Measurements from ENCODE around the gene MAP3K7.

The MAP3K7 gene

DNA sequence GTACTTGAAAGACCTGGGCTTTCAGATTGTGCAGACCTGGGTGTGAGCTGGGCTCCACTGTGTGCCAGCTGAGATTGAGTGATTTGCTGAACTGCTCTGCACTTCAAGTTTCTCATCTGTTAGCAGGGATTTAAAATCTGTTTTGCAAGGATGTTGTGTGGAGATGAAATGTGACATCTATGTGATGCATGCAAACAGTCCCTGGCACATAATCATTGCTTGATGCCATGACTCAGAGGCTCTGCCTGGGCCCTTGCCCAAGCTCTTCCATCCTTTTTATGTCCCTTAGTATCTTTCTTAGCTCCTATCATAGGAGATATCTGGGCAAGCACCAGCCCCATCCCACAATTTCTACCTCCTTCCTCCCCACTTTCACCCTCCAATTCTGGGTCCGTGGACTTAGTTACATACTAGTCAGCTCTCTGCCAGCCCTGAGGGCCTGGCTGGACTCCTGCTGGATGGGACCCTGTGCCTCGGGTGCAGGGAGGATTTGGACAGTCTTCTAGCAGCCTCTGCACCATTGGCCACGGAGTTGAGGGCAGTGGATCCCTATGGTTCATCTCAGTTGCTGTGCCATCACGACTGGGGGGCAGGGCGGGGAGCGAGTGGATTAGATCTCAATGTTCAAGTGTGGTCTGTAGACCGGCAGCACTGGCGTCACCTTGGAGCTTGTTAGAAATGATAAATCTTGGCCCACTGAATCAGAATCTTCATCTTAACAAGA is 103.6 kb downstream of the MAP3K7 start:
- FAIRE-seq: no peak

DNA sequence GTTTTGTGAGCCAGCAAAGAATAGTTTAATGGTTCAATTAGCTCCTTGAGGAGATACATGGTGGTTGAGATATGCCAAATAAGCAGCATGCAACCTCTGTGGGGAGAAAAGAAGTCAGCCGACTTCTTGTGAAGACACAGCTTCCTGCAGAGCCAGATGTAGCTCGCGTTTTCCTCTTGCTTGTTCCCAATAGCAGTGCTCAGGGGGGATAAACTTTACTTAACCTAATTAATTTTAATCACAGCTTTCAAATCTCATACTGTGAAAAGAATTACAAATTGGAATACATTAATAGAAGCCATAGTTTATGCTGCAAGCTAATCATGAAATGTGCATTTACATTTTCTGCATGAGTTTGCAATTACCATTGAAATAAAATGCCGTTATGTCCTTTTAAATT is 106.2 kb downstream of the MAP3K7 start:
- FAIRE-seq: no peak

DNA sequence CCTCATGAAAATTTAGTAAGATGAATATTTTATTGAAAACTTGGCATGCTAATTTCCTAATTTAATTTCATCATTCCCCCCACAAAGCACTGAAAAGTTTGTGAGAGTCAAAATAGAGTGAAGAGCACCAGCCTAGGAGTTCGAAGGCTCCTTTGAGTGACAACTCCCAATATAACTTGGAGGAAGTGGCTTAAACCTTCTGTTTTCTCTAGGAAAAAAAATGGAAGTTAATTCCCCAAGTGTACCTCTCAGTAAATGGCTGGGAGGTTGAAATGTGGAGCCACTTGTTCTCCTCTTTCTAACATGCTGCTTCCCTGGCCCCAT is 107.3 kb downstream of the MAP3K7 start:
- FAIRE-seq: no peak

DNA sequence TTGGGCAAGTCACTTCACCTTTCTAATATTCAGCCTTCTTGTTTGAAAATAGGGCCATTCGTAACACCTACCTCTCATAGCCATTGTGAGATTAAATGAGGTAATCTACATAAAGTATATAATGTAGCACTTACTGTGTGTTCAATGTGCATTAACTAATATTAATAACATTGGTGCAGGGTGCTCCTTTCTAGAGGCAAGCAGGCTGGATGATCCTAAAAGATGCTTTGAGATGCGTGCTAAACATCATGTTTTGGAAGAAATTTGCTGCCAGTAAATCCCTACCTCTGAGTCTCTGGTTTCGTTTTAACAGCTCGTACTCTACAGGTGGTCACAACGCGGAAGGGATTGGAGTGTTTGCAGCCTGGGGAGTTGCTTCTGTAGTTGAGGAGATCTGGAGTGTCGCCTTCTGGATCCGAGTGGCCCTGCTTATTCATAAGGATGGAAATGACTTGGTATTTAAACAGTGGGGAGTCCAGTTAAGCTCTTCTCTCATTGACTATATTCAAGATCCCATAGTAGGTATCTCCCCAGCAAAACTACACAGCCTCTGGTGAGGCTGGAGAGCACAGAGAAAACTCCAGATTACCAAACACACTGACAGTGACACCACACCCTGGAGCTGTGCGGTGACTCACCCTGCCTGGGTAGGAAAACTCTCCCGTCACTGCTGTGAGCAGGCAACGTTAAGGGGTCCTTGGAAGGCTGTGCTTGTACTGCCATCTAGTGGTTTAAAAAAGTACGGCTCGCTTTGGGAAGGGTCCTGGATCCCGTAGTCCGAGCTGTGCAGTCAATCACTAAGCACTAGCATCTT is 107.9 kb downstream of the MAP3K7 start:
- no peak for FAIRE-seq

DNA sequence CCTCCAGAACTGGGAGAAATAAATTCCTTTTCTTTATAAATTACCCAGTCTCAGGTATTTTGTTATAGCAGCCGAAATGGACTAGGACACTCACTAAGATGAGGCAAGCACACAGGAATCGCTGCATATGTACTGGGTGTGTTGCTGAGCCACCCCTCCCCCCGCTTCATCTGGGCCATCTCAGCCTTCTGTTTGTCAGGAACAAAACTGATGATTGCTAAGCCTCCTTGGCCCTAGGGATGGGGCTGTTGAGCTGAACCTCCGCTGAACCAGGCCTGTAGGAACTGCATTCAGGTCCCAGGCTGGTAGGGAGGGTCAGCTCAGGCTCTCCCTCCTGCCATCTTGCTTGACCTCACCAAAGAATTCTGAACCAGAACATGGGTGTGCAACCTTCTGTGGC is 108.6 kb downstream of the MAP3K7 start:
- no peak for FAIRE-seq

DNA sequence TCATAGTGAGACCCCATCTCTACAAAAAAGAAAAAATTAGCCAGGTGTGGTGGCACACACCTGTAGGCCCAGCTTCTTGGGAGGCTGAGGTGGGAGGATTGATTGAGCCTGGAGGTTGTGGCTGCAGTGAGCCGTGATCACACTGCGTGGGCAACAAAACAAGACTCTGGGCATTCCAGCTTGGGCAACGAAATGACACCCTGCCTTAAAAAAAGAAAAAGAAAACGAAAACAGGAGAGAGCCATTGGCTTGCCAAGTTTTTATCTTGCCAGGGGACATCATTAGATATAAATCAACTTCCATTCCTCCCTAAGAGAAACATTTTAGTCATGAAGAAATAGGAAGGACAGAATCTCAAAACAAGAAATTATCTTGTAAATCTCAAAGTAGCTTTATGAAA is 109.5 kb downstream of the MAP3K7 start:
- FAIRE-seq: no peak

DNA sequence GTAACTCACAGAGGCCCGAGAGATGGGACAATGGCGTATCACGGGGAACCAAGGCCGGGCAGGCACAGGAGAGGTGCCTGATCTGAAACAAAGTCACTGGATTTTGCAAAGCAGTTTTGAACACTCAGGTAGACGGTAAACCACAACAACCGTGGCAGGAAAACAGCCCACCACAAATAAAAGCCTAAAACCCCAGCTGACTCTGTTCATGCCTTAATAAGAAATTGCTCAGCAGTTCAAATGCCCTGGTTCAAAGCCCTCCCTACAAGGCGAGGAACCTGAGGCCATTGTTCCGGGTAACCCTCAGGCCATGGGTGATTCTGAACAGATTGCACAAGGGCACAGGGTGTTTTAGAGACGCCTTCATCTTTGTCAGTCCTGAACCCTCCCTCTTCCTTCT is 114.2 kb downstream of the MAP3K7 start:
- FAIRE-seq: no peak

DNA sequence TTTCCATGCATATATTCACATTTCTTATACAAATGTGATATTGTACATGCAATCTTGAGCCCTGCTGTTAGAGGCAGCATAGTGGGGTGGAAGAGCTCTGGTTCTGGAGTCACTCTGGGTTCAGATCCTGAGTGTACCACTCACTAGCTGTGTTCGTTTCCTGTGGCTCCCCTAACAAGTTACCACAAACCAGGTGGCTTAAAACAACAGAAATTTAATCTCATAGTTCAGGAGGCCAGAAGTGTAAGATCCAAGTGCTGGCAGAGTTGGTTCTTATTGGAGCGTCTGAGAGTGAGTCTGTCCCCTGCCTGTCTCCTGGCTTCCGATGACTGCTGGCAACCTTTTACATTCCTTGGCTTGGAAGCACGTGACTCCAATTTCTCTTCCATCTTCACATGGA is 115.6 kb downstream of the MAP3K7 start:
- FAIRE-seq: no peak

DNA sequence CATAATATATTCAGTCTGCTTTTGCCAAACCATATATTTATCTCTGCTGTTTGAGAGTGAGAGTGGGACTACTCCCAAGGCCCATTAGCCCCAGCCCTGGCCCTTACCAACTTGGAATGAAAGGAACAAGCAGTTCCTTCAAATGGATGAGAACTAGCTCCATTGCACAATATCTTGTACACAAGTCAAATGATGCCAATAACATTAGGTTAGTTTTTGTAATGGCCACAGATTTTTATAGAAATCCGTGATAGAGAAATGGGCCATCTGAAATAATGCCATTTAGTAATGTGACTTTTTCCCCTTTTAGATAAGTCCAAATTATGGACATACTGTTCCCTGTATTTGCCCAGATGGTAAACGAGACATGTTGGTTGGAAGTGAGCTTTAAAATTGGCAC is 117.0 kb downstream of the MAP3K7 start:
- FAIRE-seq: no peak

DNA sequence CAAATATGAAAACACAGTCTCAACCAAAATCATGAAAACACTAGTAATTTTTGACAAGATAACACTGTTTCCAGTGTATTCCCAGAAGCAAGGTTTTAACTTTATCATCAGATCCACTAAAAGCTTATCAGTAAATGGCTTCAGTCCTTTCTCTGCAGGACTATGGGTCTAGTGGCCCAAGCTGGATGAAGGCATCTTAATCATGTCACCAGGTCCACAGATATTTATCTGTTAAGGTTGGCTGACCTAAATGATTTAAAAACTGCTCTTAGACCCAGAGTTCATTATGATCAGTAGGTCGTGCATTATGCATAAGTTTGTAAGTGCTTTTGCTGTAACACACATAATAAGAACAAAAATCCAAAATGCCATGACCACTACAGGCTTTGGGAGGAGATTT is 118.0 kb downstream of the MAP3K7 start:
- no peak for FAIRE-seq

DNA sequence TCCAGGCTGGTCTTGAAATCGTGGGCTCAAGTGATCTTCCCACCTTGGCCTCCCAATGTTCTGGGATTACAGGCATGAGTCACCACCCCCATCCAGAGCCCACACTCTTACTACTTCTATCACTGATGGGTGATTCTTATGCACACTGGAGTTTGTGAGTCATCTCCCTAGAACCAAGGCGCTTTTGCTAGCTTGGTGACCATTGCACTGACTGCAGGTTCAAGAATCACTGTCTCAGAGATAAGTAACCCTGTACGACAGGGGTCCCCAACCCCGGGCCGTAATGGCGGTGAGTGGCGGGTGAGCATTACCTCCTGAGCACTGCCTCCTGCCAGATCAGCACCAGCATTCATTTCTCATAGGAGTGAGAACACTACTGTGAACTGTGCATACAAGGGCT is 118.8 kb downstream of the MAP3K7 start:
- no peak for FAIRE-seq

DNA sequence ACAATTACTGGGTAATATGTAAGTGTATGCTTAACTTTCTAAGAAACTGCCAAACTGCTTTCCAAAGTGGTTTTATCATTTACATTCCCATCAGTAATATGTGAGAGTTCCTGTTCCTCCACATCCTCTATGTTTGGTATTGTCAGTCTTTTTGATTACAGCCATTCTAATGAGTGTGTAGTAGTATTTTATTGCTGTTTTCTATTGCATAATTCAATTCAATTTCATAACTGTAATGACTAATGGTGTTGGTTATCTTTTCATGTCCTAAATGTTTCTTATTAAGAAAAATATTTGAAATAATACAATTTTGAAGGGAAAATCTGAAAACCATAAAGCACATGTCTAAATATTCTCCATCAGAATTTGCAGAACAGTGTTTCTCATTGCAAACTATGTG is 119.3 kb downstream of the MAP3K7 start:
- no peak for FAIRE-seq

DNA sequence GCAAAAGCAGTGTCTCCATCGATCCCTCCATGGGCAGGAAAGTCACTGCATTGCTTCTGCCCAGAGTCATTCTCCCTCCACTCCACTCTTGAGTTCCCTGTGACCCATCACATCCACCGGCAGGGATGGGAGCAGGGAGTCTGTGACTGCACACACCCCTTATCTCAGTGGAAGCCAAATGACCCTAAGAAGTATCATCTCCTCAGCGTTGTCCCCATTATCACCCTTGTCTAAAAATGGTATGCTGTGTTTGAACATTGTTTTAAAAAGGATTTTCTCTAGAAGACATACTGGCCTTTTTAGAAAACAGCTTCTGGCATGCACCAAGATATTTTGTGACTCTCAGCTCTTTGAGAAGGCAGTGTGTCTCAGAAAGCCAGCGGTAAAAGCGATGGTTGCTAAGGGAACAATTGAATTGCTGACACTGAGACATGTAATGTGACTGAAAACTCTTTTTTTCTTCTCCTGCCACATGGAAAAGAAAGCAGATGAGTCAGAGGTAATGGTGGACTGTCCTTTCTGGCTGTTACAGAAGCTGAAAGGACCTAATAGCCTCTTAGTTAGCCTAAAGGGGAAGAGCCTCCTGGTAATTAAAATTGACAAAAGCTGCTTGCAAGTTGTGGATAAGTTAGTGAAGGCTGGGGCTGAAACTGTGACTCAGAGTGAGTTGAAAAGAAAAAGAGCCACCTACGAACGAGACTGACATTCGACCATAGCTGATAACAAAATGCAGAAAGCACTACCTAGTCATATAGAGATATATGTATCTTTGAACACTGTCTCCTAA is 120.5 kb downstream of the MAP3K7 start:
- no peak for FAIRE-seq

DNA sequence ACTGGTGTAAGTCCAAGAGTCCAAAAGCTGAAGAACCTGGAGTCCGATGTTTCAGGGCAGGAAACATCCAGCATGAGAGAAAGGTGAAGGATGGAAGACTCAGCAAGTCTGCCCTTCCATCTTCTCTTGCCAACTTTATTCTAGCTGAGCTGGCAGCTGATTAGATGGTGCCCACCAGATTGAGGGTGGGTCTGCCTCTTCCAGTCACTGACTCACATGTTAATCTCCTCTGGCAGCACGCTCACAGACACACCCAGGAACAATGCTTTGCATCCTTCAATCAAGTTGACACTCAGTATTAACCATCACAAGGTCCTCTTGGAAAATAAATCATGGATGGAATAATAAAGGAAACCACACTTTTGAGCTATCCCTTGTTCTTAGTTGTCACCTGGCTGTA is 121.2 kb downstream of the MAP3K7 start:
- FAIRE-seq: no peak

DNA sequence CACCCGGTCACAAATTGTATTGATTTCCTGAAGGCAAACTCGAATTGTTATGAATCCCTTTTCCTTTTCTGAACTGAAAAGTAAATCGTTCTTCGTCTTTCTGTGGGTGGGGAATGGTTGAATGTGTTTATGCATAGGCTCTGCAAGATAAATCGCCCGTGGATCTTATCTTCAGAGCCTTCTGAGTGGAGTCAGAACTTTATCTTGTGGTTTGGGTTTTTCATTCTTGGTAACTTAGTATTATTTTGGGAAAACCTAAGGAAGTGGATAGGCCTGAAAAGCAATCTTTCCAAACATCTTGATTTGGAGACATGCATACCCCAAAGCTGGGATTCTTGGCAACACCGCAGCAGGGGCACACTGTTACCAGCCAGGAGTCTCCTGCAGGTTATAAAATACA is 122.4 kb downstream of the MAP3K7 start:
- FAIRE-seq: no peak

DNA sequence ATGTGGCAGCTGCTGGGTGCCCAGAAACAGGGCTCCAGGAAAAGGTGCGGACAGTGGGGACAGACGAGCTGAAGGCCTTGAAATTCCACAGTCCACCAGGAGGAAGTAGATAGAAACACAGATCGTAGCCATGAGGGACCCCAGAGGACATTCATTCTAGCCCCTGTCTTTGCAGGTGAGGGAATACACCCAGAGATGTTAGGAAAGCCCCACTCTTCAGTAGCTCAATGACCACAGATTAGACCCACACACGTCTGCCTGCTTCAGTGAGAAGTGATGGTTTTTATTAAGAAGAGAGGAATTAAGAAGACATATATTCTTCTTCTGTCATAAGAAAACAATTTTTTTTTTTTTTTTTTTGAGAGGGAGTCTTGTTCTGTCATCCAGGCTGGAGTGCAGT is 123.0 kb downstream of the MAP3K7 start:
- no peak for FAIRE-seq
